Endothelial cell of umbilical vein (primary cell): ENCODE data around the gene SHISA7. TPM values are rescaled to one million over a fixed set of nuclear protein-coding genes. Genes with fewer than 3 reads are reported as not detected.

Source experiments
- BruUV-seq: library from RNA; stranded (reverse); fragments of 400-500 nt; replicated peaks from 2 replicates; lab custom pipeline; 2021; lab: Mats Ljungman, UMichigan
- CTCF ChIA-PET: fragments of 300-600, 350-600 bp; sonication (Branson Sonifier 250); formaldehyde crosslinking; loops from one replicate; lab custom pipeline; 2021; ENCODE audit warnings: antibody characterized with exemption, inconsistent platforms; lab: Charles Lee
- POLR2A ChIA-PET: fragments of 300-600, 350-600 bp; sonication (Branson Sonifier 250); formaldehyde crosslinking; loops from one replicate; lab custom pipeline; 2021; ENCODE audit warnings: antibody characterized with exemption, inconsistent platforms; lab: Charles Lee
- DNase-seq: peaks from one replicate; pipeline ENCODE4 v3.0.0-alpha.2; 2011; ENCODE audit warnings: low read depth, low spot score
- FAIRE-seq: peaks from 2 replicates; lab custom pipeline; 2011; peaks lifted over from hg19 to GRCh38; lab: Jason Lieb, UNC
- H2AFZ ChIP-seq: 2 replicates; pipeline ENCODE4 v1.6.0; 2012; ENCODE audit warnings: low read depth, low read length, control low read depth, inconsistent platforms
- H3K27ac ChIP-seq: 2 replicates; pipeline ENCODE4 v1.5.1; 2011; ENCODE audit warnings: low read depth, mild to moderate bottlenecking, control low read depth, low read length, moderate library complexity; ENCODE audit not compliant: insufficient read depth
- H3K27me3 ChIP-seq, 2 experiments: 2 replicates each; pipeline versions ENCODE4 v1.6.0 to v1.6.1; 2011; ENCODE audit warnings: low read length in 2 of 2, mixed read lengths in 1 of 2; ENCODE audit not compliant: control insufficient read depth in 2 of 2, insufficient read depth in 2 of 2
- H3K36me3 ChIP-seq, 2 experiments: 2 replicates in 1 of 2; 3 replicates in 1 of 2; pipeline ENCODE4 v1.5.1; 2011; ENCODE audit warnings: low read length in 2 of 2, mild to moderate bottlenecking in 1 of 2, moderate library complexity in 1 of 2; ENCODE audit not compliant: control insufficient read depth in 2 of 2, insufficient read depth in 2 of 2; ENCODE audit errors: extremely low read depth in 1 of 2
- H3K4me1 ChIP-seq: 3 replicates; pipeline ENCODE4 v1.5.1; 2011; ENCODE audit warnings: mild to moderate bottlenecking, low read length; ENCODE audit not compliant: control insufficient read depth, insufficient read depth; ENCODE audit errors: extremely low read depth
- H3K4me2 ChIP-seq: 2 replicates; pipeline ENCODE4 v1.6.1; 2011; ENCODE audit warnings: low read length, control low read depth, mixed read lengths; ENCODE audit not compliant: insufficient read depth
- H3K4me3 ChIP-seq, 3 experiments: fragments of 200-600 bp in 1 of 3; sonication (generic), shearing (Covaris generic) in 1 of 3; replicated peaks in 1 of 3; 2 replicates each; pipeline ENCODE4 v1.5.1; 2011 to 2016; ENCODE audit warnings: control low read depth in 3 of 3, low read length in 3 of 3, mild to moderate bottlenecking in 2 of 3, inconsistent platforms in 1 of 3, low read depth in 1 of 3, moderate library complexity in 1 of 3; ENCODE audit not compliant: insufficient read depth in 1 of 3
- H3K79me2 ChIP-seq: 2 replicates; pipeline ENCODE4 v1.6.0; 2012; ENCODE audit warnings: low read length, inconsistent platforms; ENCODE audit not compliant: control insufficient read depth, insufficient read depth
- H3K9ac ChIP-seq: replicated peaks from 2 replicates; pipeline ENCODE3; 2011; ENCODE audit warnings: low read length, control low read depth; ENCODE audit not compliant: insufficient read depth; ENCODE audit errors: extremely low read depth
- H3K9me1 ChIP-seq: replicated peaks from 3 replicates; pipeline ENCODE4 v1.6.0; 2011; ENCODE audit warnings: mild to moderate bottlenecking, low read length; ENCODE audit not compliant: control insufficient read depth, insufficient read depth; ENCODE audit errors: extremely low read depth
- H3K9me3 ChIP-seq: replicated peaks from 2 replicates; pipeline ENCODE4 v1.5.1; 2012; ENCODE audit warnings: low read length, inconsistent platforms; ENCODE audit not compliant: control insufficient read depth, insufficient read depth
- H4K20me1 ChIP-seq: replicated peaks from 2 replicates; pipeline ENCODE3; 2011; ENCODE audit warnings: mild to moderate bottlenecking, low read length; ENCODE audit not compliant: control insufficient read depth, insufficient read depth; ENCODE audit errors: extremely low read depth
- CTCF ChIP-seq, 2 donors: IDR thresholded peaks; 1 replicate in 1 of 2; 2 replicates in 1 of 2; pipeline ENCODE4 v1.5.1; 2011; ENCODE audit warnings: low read length in 2 of 2, mild to moderate bottlenecking in 2 of 2, moderate library complexity in 2 of 2, control low read depth in 1 of 2, inconsistent platforms in 1 of 2, low read depth in 1 of 2; ENCODE audit not compliant: insufficient read depth in 1 of 2; ENCODE audit errors: extremely low read depth in 1 of 2
- EZH2 ChIP-seq: IDR thresholded peaks from 2 replicates; pipeline ENCODE4 v1.6.1; 2012; ENCODE audit warnings: borderline replicate concordance, low read depth, mild to moderate bottlenecking, moderate library complexity, low read length, inconsistent platforms; ENCODE audit not compliant: severe bottlenecking
- FOS ChIP-seq: IDR thresholded peaks from 2 replicates; pipeline ENCODE4 v1.6.1; 2011; ENCODE audit warnings: mild to moderate bottlenecking, low read length, moderate library complexity, borderline replicate concordance; ENCODE audit not compliant: insufficient read depth
- GATA2 ChIP-seq: IDR thresholded peaks from 2 replicates; pipeline ENCODE4 v1.7.0; 2011; ENCODE audit warnings: low read depth, mild to moderate bottlenecking, moderate library complexity, mixed read lengths, low read length; ENCODE audit not compliant: insufficient read length, insufficient read depth
- JUN ChIP-seq: IDR thresholded peaks from 2 replicates; pipeline ENCODE4 v1.6.1; 2011; ENCODE audit warnings: borderline replicate concordance, low read depth; ENCODE audit not compliant: insufficient read length, insufficient read depth
- MAX ChIP-seq: IDR thresholded peaks from 2 replicates; pipeline ENCODE4 v1.6.1; 2011; ENCODE audit not compliant: insufficient read depth, insufficient read length
- POLR2A ChIP-seq: IDR thresholded peaks from 2 replicates; pipeline ENCODE4 v1.6.1; 2012; ENCODE audit warnings: low read depth, mild to moderate bottlenecking, control low read depth, low read length
- POLR2AphosphoS5 ChIP-seq: IDR thresholded peaks from 2 replicates; pipeline ENCODE4 v1.6.1; 2012; ENCODE audit warnings: low read depth, mild to moderate bottlenecking, control low read depth, low read length, moderate library complexity; ENCODE audit not compliant: insufficient read depth
- dilution Hi-C: fragments of 300-500 bp; cut with MboI; formaldehyde crosslinking; loops from one replicate; pipeline ENCODE4 v1.15.0; 2019; ENCODE audit warnings: low sequenced_read_pairs; ENCODE audit not compliant: extremely low pct_ligation_motif_present
- intact Hi-C: fragments of 100-400 bp; cut with micrococcal nuclease; formaldehyde crosslinking; loops from one replicate; pipeline ENCODE4 v1.10.0; 2022
- polyA plus RNA-seq, 4 experiments: library from polyadenylated mRNA; depleted of rRNA in 3 of 4; stranded (reverse) in 3 of 4; unstranded in 1 of 4; fragments of >200 nt; gene quantifications; 2 replicates each; pipeline versions ENCODE4 v1.2.1 to v1.2.3, GENCODE V29; 2011 to 2012; ENCODE audit warnings: missing spikeins in 1 of 4
- total RNA-seq: library from RNA; stranded (reverse); gene quantifications from 2 replicates; pipeline ENCODE4 v1.2.3, GENCODE V29; 2021

SHISA7 gene
- total and polyA plus RNA-seq, 2 donors (not counting 3 experiments of a cell fraction or from before 2014, with no cell fraction given) = not detected

GRCh38 chr19:55491546-55492360, 48.7 kb upstream of the SHISA7 start:
- dilution Hi-C loops = no loop called here
- no peaks in the 10 kb centered on the region for H3K79me2 ChIP-seq
- no peak overlapping the region for H3K4me2 ChIP-seq
- H3K9ac ChIP-seq = no peak overlapping the region
- H3K9me1 ChIP-seq = no peaks in the 10 kb centered on the region
- ChIA-PET POLR2A (no interaction called here), CTCF (interaction anchor here (0.6 to 5.5 kb wide), 4 partner anchors 12 to 345 kb away, joined by 3 to 38 read pairs (median 6); no protein-coding TSS in a partner anchor)
- TF ChIP-seq POLR2A (no peak), MAX (no peak), FOS (no peak), POLR2AphosphoS5 (no peak), JUN (no peak), CTCF (IDR thresholded peaks at IDR 0.05; ENCODE audit: extremely low read depth in 1 of 2, insufficient read depth in 1 of 2, low read depth in 1 of 2, low read length in 2 of 2) (no peak), EZH2 (no peak), GATA2 (no peak)
- BruUV-seq = no TSS peak
- H3K4me3 ChIP-seq = no peak overlapping the region
- H3K36me3 ChIP-seq = no peaks in the 10 kb centered on the region
- H2AFZ ChIP-seq = no peak overlapping the region
- H3K27ac ChIP-seq = no peak overlapping the region
- no peak for FAIRE-seq
- no peaks in the 10 kb centered on the region for H4K20me1 ChIP-seq
- H3K4me1 ChIP-seq = peaks cover 16% of the 10 kb centered on the region
- intact Hi-C loops = no loop called here
- H3K9me3 ChIP-seq = no peaks in the 10 kb centered on the region
- no peak for DNase-seq
- H3K27me3 ChIP-seq = no peaks in the 10 kb centered on the region
